Measurements from ENCODE around the gene JADE3.
A peak's percentile ranks its signal among the peaks of the same experiment; 100 is the strongest.
"Not testable (repeated sequence)": the region's sequence is repeated elsewhere in the genome, so short reads cannot be mapped to it uniquely, and the experiment has no call there.

JADE3 gene

DNA sequence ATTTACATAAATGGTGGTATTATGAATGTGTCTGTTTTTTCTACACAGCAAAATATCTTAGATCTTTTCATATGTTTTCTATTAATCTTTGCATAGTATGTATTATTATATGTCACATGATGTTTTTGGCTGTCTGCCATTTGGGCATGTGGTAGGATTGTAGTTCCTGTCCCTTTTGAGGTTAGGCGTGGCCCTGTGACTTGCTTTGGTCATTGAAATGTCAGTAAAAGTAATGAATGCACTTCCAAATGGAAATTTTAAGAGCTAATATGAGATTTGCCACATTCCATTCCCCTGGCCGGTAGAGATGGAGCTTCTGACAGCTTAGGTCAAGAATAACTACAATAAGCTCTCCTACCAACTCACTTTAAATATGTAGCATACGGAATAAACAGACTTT lies 45.1 kb downstream of the JADE3 start:
- peaks cover 20% of the 10 kb centered on the region for H4K20me1 ChIP-seq
- no peaks in the 10 kb centered on the region for H3K36me3 ChIP-seq
- H3K27me3 ChIP-seq: no peaks in the 10 kb centered on the region
- no peaks in the 10 kb centered on the region for H3K9me3 ChIP-seq
- H3K4me3 ChIP-seq: no peak overlapping the region
- peaks cover 52% of the 10 kb centered on the region for H3K4me1 ChIP-seq
- no peak overlapping the region for H3K4me2 ChIP-seq
- no peak for TF ChIP-seq Cebpa-rat (IDR thresholded peaks at IDR 0.05)
- H3K27ac ChIP-seq: no peak overlapping the region
- H3K9ac ChIP-seq: no peak overlapping the region

DNA sequence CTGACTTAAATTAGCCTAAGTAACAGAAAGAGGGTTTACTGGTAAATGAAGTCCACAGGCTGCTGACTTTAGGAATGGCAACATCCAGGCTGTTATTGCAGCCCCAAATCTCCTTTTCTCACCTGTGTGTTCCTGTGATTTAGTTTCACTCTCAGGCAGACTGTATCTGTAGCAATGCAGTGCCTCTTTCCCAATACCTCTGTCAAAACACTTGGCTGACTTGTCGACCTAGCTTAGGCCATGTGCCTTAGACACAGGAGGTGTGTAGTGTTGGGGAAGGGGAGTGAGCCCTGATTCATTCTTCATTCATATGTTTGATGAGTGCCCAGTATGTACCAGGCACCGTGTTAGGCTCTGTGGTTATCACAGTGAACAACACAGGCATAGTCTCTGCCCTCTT lies 46.9 kb downstream of the JADE3 start:
- Histone ChIP-seq H3K4me2 (no peak overlapping the region), H3K27me3 (no peaks in the 10 kb centered on the region), H3K4me1 (peaks cover 50% of the 10 kb centered on the region), H3K27ac (no peak overlapping the region), H3K9ac (no peak overlapping the region), H4K20me1 (peaks cover 20% of the 10 kb centered on the region), H3K9me3 (no peaks in the 10 kb centered on the region), H3K36me3 (no peaks in the 10 kb centered on the region), H3K4me3 (no peak overlapping the region)
- TF ChIP-seq Cebpa-rat (IDR thresholded peaks at IDR 0.05): no peak

DNA sequence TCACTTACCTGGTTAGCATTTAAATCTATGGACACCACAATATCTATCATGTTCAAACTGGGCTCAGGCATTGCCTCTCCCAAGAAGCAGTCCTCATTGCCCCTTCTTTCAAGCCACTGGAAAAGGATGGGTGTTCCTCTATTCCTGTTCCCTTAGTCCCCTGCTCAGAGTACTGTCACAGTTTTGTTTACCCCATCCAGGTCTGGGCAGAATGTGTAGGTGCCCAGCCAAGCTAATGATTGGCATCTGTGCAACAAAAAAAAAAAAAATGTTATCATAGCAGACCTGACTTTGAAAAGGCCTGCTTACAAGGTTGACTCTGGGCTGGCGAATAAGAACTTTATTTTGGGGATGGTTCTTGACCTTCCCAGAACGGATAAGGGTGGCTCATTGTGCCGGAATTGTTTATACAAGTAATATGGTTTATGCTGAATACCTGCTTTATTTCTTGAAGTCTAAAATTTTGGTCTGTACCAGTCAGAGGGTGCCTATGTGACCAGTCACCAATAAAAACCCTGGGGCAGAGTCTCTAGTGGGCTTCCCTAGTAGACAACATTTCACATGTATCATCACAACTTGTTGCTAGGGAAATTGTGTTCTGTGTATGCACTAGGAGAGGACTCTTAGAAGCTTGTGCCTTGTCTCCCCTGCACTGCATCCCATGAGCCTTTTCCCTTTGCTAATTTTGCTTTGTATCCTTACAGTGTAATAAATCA lies 47.9 kb downstream of the JADE3 start:
- no peaks in the 10 kb centered on the region for H3K9me3 ChIP-seq
- peak overlapping the region; percentile 58 for H3K4me2 ChIP-seq
- H3K4me1 ChIP-seq: peaks cover 49% of the 10 kb centered on the region
- no peak overlapping the region for H3K27ac ChIP-seq
- no peak overlapping the region for H3K9ac ChIP-seq
- no peaks in the 10 kb centered on the region for H3K27me3 ChIP-seq
- H3K4me3 ChIP-seq: no peak overlapping the region
- peaks cover 20% of the 10 kb centered on the region for H4K20me1 ChIP-seq
- no peak for TF ChIP-seq Cebpa-rat (IDR thresholded peaks at IDR 0.05)
- H3K36me3 ChIP-seq: no peaks in the 10 kb centered on the region

DNA sequence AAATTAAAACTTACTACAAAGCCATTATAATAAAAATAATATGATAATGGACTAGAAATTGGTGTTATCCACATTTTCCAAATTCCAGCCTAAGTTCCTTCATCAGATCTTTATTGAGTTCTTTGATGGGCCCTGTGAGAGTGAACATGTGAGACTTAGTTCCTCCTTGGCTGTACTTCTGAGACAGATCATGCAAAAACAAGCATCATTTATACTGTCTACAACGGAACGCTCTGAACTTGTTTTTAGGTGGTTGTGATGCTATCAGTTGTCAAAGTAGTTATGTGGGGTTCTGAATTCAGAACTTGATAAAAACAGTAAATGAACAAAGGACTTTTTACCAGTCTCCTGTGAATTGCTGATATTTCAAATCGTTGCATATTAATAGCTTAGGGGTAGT lies 48.9 kb downstream of the JADE3 start:
- Histone ChIP-seq H3K36me3 (no peaks in the 10 kb centered on the region), H3K9ac (no peak overlapping the region), H4K20me1 (peaks cover 24% of the 10 kb centered on the region), H3K9me3 (no peaks in the 10 kb centered on the region), H3K4me2 (peak overlapping the region; percentile 58), H3K27ac (0 out of 2 replicates have a peak overlapping the region, but pooled peaks have one; percentile 20), H3K27me3 (no peaks in the 10 kb centered on the region), H3K4me1 (peaks cover 59% of the 10 kb centered on the region), H3K4me3 (no peak overlapping the region)
- no peak for TF ChIP-seq Cebpa-rat (IDR thresholded peaks at IDR 0.05)

DNA sequence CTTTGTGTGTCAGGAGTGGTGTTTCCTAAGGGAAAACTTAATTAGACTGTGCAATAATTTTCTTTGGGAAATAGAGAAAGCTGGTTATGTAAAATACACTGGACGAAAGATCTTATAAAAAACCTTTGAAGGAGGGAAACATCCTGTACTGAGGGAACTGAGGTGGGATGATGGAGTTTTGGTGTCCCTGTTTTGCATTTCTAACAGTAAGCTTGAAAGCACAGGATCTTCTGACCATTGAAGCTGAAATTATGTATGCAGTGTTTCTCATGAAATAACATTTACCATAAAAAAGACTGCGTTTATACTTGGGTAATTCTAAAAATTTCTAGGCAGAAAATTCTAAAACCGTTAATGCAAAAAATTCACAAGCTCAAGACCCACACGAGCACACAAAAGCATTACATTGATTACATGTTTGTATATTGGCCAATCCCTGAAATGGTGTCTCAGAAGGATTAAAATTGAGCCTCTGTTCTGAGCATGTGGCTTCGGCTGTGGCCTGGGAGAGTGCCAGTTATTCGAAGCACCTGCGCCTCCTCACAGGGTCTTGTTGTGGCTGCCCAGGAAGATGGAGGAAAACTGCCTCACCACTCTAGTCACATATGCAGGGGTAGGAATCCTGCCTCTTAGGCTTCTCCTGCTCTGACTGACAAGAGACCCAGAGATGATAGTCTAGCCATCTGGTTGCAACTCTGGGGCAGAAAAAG lies 49.5 kb downstream of the JADE3 start:
- no peaks in the 10 kb centered on the region for H3K36me3 ChIP-seq
- no peak overlapping the region for H3K4me3 ChIP-seq
- peaks cover 31% of the 10 kb centered on the region for H4K20me1 ChIP-seq
- TF ChIP-seq Cebpa-rat (IDR thresholded peaks at IDR 0.05): no peak
- H3K4me1 ChIP-seq: peaks cover 65% of the 10 kb centered on the region
- no peaks in the 10 kb centered on the region for H3K9me3 ChIP-seq
- no peaks in the 10 kb centered on the region for H3K27me3 ChIP-seq
- H3K27ac ChIP-seq: peak overlapping the region; percentile 20; the same call in 1 of the 2 replicates
- no peak overlapping the region for H3K9ac ChIP-seq
- H3K4me2 ChIP-seq: peak overlapping the region; percentile 58

DNA sequence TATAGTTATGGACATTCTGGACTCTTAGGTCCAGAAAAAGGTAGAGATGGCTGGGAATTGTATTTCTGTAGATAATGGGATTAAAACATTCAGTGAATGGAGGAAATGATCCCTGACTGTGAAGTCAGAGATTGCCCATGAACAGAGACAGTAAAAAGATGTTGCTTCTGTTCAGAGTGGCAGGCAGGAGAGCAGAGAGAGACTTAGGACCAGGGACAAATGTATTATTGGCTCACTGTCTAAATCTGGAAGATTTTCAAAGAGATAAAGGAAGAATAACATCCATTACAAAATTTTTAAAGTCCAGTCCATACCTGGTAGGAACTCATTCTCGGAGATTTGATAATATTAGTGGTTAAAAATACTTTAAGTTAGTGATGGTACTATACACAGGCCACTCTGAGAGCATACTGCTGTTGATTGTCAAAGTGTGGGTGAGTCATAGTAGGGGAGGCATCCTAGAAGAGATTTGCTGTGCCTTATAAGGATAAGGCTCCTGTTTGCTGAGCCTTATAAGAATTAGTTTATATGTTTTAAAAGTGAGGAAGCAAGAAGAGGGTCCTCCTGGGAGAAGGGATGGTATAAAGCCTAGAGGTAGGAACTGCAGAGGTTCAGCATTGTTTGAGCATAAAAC lies 53.0 kb downstream of the JADE3 start:
- Histone ChIP-seq H3K4me1 (peaks cover 86% of the 10 kb centered on the region), H3K4me2 (no peak overlapping the region), H3K36me3 (no peaks in the 10 kb centered on the region), H3K4me3 (no peak overlapping the region), H3K9ac (no peak overlapping the region), H3K27me3 (no peaks in the 10 kb centered on the region), H3K27ac (no peak overlapping the region), H4K20me1 (peaks cover 24% of the 10 kb centered on the region), H3K9me3 (no peaks in the 10 kb centered on the region)
- no peak for TF ChIP-seq Cebpa-rat (IDR thresholded peaks at IDR 0.05)

DNA sequence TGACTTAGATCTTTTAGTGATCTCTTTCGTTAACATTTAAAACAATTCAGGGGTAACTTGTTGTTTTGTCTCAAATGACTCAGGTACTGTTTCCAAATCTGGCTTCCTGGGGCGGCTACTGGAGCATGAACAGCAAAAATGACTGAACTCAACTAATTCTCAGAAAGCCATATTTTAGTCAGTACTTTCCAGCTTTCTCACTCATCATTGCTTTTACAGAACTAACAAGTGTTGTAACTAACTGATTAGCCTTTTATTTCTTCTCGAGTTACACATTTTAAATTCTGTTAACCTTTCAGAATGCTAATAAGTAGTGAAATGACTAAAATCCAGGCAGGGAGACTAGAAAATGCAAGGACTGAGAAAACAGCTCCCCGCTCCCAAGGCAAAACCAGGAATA lies 55.3 kb downstream of the JADE3 start:
- no peak overlapping the region for H3K4me3 ChIP-seq
- no peaks in the 10 kb centered on the region for H3K36me3 ChIP-seq
- H4K20me1 ChIP-seq: peaks cover 17% of the 10 kb centered on the region
- peaks cover 68% of the 10 kb centered on the region for H3K4me1 ChIP-seq
- no peak for TF ChIP-seq Cebpa-rat (IDR thresholded peaks at IDR 0.05)
- H3K27ac ChIP-seq: no peak overlapping the region
- no peak overlapping the region for H3K9ac ChIP-seq
- H3K4me2 ChIP-seq: peak overlapping the region; percentile 59
- H3K9me3 ChIP-seq: no peaks in the 10 kb centered on the region
- no peaks in the 10 kb centered on the region for H3K27me3 ChIP-seq

DNA sequence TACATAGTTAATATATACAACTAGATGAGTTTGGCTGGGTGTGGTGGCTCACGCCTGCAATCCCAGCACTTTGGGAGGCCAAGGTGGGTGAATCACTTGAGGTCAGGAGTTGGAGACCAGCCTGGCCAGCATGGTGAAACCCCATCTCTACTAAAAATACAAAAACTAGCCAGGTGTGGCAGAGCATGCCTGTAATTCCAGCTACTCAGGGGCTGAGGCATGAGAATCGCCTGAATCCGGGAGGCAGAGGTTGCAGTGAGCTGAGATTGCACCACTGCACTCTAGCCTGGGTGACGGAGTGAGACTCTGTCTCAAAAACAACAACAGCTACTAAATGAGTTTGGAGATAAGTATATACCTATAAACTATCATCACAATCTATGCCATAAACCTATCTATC lies 64.8 kb downstream of the JADE3 start:
- H3K4me3 ChIP-seq, H3K9ac ChIP-seq, H3K27me3 ChIP-seq, H3K27ac ChIP-seq, H3K4me2 ChIP-seq, H3K36me3 ChIP-seq, H3K4me1 ChIP-seq, H3K9me3 ChIP-seq: not testable (repeated sequence)
- H4K20me1 ChIP-seq: peaks cover 15% of the 10 kb centered on the region

DNA sequence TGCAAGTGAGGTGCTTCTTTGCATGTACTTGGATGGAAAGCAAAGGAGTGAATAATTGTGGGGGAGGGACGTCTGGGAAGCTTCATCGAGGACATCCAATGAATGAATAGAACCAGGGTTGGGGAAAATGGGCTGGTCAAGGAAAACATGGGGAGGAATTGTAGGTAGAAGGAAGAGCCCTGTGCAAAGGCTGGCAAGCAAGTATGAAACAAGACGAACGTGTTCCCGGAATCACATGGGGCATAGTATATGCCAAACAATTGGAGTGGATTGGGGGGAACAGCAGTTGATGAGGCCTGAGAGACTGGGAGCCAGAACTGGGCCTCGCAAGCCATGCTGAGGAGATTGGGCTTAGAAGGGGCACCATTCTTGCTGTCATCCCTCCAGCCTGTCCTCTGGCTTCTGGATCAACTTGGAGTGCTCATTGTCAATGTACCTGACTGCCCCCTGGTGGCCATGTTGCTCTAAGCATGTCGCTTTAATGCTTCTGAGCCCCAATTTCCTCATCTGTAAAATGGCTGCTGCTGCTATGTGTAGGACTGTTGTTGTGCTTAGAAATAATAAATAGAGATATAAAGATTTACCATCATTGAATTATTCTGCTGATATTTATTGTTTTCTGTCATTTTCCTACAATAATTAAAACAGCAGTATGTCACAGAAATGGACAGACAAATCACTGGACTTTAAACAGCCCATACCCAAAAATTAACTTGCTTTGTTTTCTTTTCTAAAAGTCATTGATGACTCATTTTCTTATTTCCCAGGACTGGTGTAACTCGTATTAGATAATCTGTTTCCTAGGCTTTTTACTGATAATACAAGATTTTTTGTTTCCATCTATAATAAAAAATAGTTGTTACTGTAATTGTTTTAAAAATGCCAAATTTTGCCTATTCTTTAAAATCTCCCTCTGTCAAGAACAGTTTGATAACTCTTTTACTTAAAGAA lies 66.4 kb downstream of the JADE3 start:
- Histone ChIP-seq H4K20me1 (peaks cover 21% of the 10 kb centered on the region), H3K27me3 (no peaks in the 10 kb centered on the region), H3K27ac (no peak overlapping the region), H3K9me3 (peaks cover 11% of the 10 kb centered on the region; the same call in 1 of the 2 replicates), H3K4me2 (no peak overlapping the region), H3K36me3 (no peaks in the 10 kb centered on the region; the same call in 1 of the 2 replicates), H3K9ac (no peak overlapping the region), H3K4me1 (no peaks in the 10 kb centered on the region), H3K4me3 (no peak overlapping the region)
- TF ChIP-seq Cebpa-rat (IDR thresholded peaks at IDR 0.05): no peak

Measured in BLaER1 (cell line).